ENCODE data around the gene CAPZA1.

- TF ChIP-seq CTCF (conservative IDR thresholded peaks at IDR 0.05; ENCODE audit: low read depth, low read length) (no peak), EZH2 (IDR thresholded peaks at IDR 0.05; ENCODE audit: borderline replicate concordance, low read depth, low read length, poor library complexity, severe bottlenecking) (no peak)
These were observed 91.4 kb downstream of the CAPZA1 start for GRCh38 chr1:112711041-112711440.
